NCI-H1417 (cell line): ENCODE results near the gene CDKN1C.

Experiments
- DNase-seq, 3 experiments: peaks; one replicate each; lab custom pipeline; 2025; lab: John Stamatoyannopoulos, UW

The CDKN1C gene

DNA sequence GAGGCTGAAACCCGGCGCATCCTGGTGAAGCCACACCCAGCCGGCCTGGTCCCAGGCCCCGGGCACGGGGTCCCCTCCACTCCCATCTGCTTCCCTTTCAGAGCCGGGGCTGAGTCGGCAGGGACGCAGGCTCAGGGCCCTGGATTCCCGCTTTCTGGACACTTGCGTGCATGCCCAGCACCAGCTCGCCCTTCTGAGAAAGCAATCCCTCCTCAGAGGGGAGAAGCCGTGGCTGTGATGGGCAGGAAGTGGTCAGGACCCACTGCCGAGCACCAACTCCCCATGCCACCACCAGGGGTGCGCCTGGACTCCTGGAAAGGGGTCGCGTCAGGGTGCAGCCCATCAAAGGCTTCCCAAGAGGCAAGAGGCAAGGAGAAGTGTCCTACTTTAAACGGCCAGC, 15.1 kb downstream of the CDKN1C start:
- no peak for DNase-seq

DNA sequence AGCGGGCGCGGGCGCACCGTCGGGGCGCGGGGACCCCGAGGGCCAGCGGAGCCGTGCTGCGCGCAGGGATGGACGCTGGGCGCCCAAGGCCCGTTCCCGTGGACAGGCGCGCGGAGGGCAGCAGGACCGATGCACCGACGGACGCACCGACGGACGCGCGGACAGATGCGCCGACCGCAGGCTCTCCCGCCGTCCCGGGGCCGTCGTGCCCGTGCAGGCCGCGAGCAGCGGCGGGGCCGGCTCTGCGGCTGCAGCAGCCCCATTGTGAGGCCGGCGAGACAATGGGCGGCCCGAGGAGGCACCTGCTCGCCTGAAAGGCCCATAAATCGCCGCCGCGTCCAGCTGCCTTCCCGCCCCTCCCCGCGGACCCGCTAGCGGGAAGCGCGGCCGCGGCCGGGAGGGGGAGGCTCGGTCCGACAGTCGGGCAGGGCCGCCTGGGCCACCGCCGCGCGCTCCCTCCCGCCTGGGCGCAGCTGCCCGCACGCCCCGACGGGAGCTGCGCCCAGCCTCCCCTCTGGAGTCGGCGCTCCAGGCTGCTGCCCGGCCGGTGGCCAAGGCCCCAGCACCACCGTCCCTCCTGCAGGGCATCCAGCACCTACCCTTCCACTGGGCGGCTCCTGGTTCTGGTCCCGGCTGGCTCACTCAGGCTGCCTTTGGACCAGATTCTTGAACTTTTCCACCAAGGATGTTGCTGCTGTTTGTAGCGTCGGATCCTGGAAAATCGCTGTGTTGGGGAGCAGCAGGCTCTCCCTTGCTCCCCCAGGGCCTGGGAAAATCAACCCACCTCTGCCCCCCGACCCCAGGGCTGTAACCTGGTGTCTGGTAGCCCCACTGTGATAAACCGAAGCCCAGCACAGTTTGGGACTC, 15.8 kb downstream of the CDKN1C start:
- DNase-seq, result no peak

DNA sequence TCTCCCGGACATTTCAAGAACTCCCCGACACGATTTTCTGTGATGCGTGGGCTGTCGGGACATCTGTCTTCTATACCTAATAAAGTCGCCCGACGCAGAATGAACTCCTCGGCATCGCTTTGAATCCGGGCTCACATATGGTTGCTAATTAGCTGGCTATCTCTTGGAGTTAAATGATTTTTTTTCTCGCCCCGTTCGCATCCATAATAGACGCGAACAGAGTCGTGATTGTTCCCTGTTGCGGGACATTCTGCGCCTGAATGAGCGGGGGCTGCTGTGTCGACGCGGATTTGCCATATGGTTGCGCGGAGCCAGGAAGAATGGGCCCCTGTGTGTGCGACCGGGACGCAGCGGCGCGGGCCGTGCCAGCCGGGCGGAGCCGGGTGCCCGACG, 16.4 kb downstream of the CDKN1C start:
- no peak for DNase-seq

DNA sequence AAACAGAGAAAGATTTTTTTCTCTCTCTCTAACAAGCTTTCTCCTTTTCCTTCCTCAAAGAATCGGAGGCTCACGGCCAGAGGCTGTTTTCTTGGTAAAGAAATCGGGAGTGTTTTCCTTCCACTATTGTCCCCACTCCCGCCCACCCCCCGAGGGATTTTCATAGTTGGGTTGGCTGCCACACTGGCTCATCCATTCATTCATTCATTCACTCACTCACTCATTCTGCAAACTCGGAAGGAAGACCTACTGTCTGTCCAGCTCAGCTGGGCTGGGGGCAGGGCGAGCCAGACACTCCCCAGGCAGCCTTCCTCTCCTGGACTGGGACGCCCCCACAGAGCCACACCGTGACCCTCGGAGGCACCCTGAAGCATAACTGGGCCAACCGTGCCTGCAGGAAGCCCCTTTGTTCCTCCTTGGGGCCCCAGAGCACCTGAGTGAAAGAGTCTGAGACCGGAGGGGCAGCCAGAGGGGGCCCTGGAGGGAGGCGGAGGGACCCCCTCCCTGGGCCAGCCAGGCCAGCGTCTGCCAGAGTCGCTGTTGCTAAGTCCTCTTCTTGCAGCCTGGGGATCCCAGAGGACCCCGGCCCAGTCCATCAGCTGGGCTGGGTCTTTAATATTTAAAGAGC, 17.0 kb downstream of the CDKN1C start:
- DNase-seq, result no peak

DNA sequence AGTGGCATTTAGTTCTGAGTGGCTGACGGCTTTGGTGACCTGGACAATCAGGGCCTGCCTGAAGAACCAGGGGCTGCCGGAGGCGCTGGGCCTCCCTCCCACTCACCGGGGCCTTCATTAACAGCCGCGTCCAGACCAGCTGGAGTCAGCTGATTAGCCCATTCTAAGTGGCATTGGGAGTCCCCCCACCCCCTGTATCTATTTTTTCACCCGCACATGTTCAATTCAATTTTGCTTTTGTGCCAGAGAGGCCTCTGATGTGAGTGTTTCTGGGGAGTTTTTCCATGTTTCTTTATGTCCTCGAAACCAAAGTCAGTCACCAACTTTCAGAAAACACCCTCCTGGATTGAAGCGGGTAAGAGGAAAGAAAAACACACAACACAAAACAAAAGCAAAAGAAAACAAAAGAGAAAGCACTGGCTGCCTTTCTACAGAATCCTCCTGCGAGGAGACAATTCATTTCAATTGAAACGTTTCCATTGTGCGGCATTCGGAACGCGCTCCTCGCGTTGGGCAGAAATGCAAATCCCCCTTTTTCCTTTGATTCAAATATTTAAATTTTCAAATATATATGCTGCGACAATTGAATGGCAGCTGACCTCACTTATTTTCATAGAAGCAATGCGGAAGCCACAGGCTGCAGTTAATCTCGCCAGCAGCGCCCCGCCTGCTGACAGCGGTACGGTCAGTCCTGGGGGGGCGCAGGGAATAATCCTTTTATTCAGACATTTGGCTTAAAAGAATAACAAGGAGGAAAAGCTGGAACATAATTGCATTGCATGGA, 17.7 kb downstream of the CDKN1C start:
- peak in 1 of 3 experiments; percentile 14 for DNase-seq

DNA sequence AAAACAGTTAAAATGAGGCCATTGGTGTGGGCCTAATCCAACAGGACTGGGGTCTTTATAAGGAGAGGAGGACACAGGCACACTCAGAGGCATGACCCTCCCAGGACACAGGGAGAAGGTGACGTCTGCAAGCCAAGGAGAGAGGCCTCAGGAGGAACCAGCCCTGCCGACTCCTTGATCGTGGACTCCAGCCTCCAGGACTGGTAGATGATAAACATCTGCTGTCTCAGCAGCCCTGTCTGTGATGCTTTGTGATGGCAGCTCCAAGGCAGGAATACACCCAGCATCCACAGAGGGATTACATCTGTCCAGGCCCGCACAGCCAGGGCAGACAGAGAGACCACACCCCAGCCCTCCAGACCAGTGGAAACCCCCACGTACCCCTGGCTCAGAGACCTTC, 18.4 kb downstream of the CDKN1C start:
- no peak for DNase-seq

DNA sequence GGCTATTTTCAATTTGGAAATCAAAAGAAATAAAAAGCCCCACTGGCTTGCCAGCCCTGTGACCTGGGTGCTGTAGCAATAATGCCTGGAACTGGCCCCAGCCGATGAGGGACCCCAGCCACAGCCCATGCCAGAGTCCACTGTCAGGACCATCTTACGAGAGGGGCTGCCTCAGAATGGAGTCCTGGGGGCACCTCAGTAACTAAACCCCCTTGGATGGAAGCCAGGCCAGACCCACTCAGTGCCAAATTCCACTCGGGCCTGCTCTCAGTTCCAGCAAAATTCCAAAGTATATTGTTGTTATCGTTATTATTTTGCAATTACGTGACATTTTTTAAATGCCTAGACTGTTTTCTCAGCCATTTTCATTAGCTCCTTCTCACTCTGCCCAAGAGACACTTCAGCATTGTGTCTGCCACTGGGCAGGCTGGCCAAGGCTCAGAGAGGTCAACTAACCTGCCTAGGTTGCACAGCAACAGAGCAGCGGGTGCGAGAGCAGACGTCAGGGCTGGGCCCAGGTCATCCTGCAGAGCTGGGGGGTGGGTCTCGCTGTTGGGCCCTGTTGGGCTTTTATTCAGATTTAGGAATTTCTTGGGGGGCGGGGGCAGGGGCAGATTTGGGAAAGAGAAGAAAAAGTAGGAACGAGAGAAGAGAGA, 19.5 kb downstream of the CDKN1C start:
- no peak for DNase-seq

DNA sequence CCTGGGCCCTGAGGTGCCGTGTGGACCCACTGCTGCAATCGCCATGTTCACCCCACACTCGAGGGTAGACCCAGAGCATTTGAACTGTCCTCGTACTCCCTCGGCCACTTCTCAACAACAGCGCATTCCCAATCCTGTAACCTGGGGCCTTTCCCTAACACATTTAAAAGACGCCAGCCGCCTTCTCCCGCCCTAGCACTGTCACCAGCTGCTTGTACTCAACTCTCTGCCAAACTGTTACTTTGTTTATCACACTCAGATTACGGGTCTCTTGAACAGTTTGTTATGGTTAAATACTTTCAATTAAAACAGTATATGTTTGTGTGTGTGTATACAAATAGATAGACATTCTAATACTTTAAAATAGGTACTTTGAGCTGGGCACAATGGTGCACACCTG, 20.7 kb downstream of the CDKN1C start:
- no peak for DNase-seq

DNA sequence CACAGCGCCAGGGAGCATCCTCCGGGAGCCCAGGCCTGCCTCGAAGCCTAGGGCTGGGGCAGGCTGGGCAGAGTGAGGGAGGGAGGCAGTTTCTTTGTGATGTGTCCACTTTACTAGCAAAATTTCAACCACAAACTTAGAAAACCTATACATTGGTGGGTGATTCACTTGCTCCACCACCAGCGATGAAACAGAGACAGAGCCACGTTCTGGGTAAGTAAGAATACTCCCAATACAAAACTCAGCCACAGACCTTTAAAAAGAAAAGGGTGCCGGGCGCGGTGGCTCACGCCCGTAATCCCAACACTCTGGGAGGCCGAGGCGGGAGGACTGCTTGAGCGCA, 22.3 kb downstream of the CDKN1C start:
- no peak for DNase-seq

DNA sequence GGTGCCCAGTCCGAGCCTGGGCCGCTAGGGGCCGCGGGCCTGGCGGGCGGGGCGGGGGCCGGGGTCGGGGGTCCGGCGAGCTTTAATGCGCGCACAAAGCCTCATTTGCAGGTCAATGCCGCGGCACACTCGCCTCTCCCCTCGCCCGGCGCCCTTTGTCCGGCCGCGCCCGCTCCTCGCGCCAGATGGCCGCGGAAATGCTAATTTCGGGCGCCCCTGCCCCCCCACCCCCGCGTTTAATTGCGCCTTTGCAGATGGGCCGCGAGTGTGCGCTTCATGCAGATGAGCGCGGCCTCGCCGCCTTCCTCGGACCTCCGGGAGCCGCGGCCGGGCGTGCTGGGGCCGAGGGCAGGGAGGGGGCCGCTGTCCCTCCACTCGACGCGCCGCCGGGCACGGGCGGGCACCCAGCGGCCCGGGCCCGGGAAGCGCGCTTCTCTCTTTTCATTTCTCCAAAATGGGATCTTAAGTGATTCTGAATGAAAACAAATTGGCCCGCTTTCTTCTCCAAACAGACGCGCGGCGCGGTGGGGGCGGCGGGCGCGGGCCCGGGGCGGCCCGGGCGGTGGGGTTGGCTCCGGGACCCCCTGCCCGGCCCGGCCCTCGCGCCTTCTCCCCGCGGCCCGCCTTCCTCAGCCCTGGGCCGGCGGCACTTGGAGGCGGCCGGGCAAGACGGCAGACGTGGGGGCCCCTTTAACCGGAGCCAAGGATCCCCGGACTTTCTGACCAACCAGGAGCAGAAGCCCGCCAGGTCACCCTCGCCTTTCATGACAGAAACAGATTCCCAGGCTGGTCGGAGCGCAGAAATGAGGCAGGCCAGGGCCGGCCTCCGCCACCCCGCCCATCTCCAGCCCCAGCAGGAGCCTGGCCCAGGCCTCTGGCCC, 22.9 kb downstream of the CDKN1C start:
- DNase-seq, result no peak

DNA sequence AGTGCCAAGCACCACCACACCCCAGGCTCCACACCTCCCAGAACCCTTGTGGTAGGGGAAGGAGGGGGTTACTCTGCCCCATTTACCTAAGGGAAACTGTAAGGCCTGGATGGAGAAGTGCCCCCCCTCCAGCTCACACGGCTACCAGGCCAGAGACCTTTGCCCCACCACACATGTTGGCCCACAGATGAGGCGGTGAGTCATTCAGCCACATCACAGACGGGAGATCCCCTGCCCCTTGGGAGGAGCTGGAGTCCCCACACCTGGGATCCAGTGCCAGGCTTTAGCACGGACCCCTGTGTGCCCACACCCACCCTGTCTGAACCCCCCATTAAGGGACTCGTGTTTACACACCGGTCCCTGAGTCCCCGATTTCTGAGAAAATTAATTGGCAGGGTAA, 24.9 kb downstream of the CDKN1C start:
- no peak for DNase-seq

DNA sequence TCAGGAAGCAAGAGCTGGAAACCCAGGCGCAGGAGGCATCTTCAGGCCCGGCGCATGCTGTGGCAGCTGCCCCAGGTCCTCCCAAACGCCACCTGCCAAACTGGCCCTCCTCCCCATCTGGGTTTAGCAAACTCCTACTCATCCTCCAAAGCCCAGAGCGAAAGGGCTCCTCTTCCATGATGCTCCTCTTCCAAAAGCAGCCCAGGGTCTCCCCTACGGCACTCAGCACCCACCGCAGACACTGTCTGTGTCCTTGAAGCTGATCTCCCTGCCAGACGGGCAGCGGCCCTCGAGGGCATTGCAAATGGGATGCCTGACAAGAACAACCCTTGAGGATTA, 25.9 kb downstream of the CDKN1C start:
- no peak for DNase-seq

DNA sequence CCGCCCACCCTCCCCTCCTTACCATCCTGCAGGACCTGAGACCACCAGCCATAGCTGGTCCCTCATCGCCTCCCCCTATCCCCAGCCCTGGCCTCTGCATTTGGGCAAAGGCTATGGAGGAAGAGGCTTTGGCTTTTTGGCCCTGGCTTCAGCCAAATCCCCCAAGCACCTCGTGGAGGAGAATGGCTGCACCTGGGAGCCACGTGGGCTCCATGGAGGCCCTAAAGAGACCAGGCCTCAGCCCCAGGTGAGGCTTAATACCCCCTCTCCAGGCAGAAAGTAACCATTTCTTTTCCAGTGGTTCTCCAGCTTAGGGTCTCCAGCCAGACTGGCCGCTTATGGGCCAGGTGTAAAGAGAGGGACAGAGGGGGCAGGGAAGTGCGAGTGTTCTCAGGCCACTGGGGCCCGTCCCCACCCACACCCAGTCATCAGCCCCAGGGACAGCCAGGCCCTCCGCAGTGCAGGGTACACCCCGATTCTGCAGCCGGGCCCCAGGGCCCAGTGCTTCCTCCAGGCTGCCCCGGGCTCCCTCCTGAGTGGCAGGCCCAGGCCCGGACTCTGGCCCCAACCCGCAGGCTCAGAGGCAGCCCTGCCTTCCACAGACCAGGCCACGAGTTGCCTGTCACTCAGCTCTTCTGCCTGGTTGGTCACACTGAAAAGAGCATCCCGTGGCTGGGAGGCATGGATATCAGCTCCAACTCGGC, 26.4 kb downstream of the CDKN1C start:
- no peak for DNase-seq

DNA sequence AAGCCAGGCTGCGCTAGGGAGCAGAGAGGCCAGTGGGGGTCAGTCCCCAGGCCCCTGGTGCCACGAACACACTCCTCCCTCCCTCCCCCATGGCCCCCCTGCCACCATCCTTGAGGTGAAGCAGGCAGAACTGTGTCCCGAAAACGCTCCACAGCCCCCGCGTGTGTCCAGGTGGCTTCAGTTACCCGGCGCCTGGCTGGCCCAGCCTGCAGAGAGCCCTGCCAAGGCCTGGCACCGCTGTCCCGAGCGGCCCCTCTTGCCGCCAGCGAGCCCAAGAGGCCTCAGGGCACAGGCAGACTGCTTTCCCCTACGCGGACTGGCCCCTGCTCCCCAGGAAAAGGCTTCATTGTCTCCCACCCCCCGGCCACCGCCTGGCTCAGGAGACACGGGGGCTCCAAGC, 27.7 kb downstream of the CDKN1C start:
- DNase-seq, result no peak

DNA sequence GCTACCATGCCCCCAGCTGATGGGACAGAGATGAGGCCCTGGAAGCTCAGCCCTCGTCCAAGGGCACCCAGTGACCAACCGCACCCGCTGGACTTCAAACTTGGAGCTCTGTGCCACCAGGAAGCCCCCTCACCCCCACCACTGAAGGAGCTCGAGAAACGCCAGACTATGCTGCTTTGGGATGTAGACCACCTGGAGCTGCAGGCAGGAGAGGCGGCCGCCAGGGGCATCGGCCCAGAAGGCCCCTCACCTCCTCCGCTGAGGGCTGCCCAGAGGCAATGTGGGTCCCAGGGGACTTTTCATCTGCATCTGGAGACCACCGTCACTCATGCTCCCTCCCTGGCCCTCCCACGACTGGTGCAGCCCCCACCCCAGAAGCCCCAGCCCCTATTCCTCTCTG, 28.3 kb downstream of the CDKN1C start:
- DNase-seq, result no peak

DNA sequence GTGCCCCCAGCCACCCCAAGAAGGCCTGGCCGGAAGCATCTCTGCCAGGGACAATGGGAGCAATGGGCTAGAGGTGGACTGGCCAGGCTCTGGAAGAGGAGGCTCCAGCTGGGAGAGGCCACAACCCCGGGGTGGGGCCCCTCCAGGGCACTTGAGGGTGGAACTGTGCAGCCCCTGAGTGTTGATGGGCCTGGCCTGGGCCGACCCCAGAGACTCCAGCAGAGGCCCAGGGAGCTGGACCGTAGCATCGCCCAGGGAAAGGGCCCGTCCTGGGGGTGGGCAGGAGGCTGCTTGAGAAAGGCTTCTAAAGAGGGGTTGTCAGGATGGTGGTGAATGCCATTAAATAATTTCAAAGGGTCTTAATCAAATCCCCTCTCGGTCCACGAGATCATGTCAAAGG, 30.4 kb downstream of the CDKN1C start:
- DNase-seq, result no peak

DNA sequence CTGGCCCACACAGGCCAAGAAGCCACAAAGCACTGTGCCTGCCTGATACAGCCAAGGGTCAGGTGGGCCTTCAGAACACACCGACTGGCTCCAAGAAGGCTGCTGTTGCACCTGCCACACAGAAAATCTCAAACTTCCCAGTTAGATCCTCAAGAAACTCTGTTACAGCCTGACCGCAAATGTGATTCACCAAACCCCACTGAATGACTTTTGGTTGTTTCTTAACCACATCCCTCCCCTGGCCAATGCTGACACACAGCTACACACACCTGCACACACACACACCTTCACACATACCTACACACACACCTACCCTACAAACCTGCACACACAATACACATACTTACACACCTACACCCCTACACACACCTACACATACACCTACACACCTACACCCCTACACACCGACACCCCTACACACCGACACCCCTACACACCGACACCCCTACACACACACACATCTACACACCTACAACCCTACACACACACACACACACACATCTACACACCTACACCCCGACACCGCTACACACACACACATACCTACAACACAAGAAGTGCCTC, 31.5 kb downstream of the CDKN1C start:
- DNase-seq, result no peak

DNA sequence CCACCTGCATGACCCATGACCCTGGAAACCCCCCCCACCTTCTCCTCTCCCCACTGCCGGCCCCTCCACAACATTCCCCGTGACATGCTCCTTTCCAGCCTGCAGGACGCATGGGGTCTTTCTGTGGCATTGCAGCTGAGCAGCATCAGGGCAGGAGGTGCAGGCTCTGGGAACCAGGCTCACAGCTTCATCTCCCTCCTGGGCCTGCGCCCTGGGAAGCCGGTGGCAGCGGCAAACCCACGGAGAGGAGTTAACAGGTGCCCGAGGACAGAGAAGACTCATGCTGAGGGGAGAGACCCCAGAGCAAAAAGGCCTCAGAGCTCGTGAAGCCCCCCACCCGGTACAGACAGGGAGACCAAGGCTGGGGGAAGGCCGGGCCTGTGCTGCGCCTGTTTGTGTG, 32.2 kb downstream of the CDKN1C start:
- DNase-seq, result no peak

DNA sequence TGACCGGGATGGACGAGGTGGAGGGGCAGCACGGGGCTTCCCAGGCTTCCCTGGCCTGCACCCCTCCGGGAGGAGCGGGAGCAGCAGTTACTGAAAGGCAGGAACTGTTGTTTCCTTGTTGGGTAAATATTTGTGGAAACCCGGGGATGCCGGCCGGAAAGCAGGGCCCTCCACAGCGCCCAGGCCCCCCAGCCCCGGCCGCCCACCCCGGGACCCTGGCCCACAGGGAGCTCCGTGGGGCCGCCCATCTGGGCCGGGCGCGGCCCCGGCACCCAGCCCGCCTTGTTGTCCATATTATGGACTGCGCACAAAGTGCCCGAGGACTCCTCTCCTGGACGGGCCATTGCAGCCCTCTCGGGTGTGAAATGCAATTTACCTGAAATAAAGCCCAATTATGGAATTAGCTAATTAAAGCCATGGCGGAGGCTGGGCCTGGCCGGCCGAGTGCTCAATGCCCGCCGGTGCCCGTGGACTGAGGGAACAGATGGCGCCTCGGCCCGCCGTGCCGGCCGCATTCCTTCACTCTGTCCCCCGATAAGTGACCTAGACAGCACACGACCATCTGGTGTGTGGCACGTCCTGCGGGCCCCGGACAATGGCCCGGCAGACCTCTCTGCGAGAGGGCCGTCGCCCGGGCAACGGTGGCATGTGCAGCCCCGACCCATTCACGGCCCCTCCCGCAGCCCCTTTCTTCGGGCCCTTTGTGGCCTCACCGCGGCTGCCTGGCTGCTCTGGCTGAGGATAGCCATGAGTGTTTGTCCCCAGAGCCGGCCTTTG, 35.4 kb downstream of the CDKN1C start:
- DNase-seq, result no peak

DNA sequence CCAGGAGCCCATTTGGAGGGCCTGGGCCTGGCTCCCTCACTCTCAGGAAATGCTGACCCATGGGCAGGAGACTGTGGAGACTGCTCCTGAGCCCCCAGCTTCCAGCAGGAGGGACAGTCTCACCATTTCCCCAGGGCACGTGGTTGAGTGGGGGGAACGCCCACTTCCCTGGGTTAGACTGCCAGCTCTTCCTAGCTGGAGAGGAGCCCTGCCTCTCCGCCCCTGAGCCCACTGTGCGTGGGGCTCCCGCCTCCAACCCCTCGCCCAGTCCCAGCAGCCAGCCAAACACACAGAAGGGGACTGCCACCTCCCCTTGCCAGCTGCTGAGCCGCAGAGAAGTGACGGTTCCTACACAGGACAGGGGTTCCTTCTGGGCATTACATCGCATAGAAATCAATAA, 37.1 kb downstream of the CDKN1C start:
- DNase-seq, result peak in 1 of 3 experiments; percentile 8
